T-helper 2 cell treated with Interferon-gamma antibody and Interleukin-4, amounts not matched to agents 5 μg/mL and 100 μg/mL, for 36 hours (primary cell): ENCODE data around the gene MSX2.
A peak's percentile ranks its signal among the peaks of the same experiment; 100 is the strongest.

Experiments
- DNase-seq: peaks from one replicate; pipeline ENCODE4 v3.0.0; 2021; ENCODE audit warnings: low spot score
- H3K27ac Mint-ChIP-seq: one replicate; pipeline ENCODE4 v1.8.0; 2021; ENCODE audit warnings: mild to moderate bottlenecking, mixed read lengths
- H3K27me3 Mint-ChIP-seq: one replicate; pipeline ENCODE4 v1.8.0; 2021; ENCODE audit warnings: low read depth, mixed read lengths
- H3K36me3 Mint-ChIP-seq: one replicate; pipeline ENCODE4 v1.8.0; 2021; ENCODE audit warnings: low read depth, mixed read lengths
- H3K4me1 Mint-ChIP-seq: one replicate; pipeline ENCODE4 v1.8.0; 2021; ENCODE audit warnings: low read depth, mixed read lengths
- H3K4me3 Mint-ChIP-seq: one replicate; pipeline ENCODE4 v1.8.0; 2022; ENCODE audit warnings: mild to moderate bottlenecking, moderate library complexity, mixed read lengths
- H3K9me3 Mint-ChIP-seq: one replicate; pipeline ENCODE4 v1.8.0; 2021; ENCODE audit warnings: mixed read lengths

MSX2 gene

DNA sequence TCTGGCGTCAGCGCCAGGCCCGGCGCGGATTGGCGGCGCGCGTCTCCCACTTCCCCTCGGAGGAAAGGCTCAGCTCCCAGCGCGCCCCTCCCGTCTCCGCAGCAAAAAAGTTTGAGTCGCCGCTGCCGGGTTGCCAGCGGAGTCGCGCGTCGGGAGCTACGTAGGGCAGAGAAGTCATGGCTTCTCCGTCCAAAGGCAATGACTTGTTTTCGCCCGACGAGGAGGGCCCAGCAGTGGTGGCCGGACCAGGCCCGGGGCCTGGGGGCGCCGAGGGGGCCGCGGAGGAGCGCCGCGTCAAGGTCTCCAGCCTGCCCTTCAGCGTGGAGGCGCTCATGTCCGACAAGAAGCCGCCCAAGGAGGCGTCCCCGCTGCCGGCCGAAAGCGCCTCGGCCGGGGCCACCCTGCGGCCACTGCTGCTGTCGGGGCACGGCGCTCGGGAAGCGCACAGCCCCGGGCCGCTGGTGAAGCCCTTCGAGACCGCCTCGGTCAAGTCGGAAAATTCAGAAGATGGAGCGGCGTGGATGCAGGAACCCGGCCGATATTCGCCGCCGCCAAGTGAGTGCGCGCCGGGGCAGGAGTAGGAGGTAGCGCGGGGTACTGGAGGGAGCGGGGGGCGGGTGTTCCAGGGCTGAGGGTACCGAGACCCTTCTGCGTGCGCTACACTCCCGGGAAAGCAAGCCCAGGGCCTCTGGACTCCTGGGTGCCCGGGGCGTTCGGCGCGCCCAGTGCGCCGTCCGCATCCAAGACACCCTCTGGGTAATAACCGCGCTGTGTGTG lies at the start of gene MSX2:
TSS of gene MSX2 (plus strand) at position 99 of the 777 bp plus-strand sequence. CDS start at position 177, 78 bp downstream.
- H3K27ac Mint-ChIP-seq, result peak within 1 kb of the TSS; percentile 76
- H3K36me3 Mint-ChIP-seq, result no peaks in the 10 kb centered on the region
- DNase-seq, result peak; percentile 4
- H3K9me3 Mint-ChIP-seq, result no peaks in the 10 kb centered on the region
- H3K27me3 Mint-ChIP-seq, result peaks cover 88% of the 10 kb centered on the region
- peaks cover 3% of the 10 kb centered on the region for H3K4me1 Mint-ChIP-seq
- peak within 1 kb of the TSS; percentile 42 for H3K4me3 Mint-ChIP-seq

DNA sequence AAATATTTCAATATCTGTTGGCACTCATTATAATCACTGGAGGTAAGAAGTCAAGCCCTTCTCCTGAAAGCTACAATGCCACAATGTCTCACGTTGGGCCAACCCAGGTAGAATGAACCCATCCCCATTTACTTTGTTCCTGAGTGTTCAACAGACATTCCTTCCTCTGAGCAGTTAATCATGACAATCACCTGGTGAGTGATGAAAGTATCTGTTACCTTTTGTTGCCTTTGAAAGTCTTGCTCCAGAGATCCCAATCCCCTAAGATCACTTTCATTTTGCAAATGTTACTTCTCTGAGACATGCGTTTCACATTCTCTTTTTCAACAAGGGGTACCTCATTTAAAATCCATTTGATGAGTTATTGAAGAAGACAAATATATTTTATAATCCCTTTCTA lies 49.3 kb upstream of the MSX2 start:
- no peaks in the 10 kb centered on the region for H3K4me1 Mint-ChIP-seq

GRCh38 chr5:174675916-174676315 lies 48.5 kb upstream of the MSX2 start:
- Mint-ChIP-seq H3K9me3 (no peaks in the 10 kb centered on the region), H3K27me3 (no peaks in the 10 kb centered on the region), H3K36me3 (no peaks in the 10 kb centered on the region), H3K4me1 (no peaks in the 10 kb centered on the region), H3K4me3 (no peak overlapping the region), H3K27ac (no peak overlapping the region)
- DNase-seq, result no peak

More for the DNA sequence above, 49.3 kb upstream of the MSX2 start:
- H3K9me3 Mint-ChIP-seq, result no peaks in the 10 kb centered on the region
- no peaks in the 10 kb centered on the region for H3K27me3 Mint-ChIP-seq
- H3K4me3 Mint-ChIP-seq, result no peak overlapping the region
- no peak overlapping the region for H3K27ac Mint-ChIP-seq
- H3K36me3 Mint-ChIP-seq, result no peaks in the 10 kb centered on the region
- no peak for DNase-seq

- DNase-seq, result no peak
- Mint-ChIP-seq H3K36me3 (no peaks in the 10 kb centered on the region), H3K9me3 (no peaks in the 10 kb centered on the region), H3K27me3 (no peaks in the 10 kb centered on the region), H3K4me3 (no peak overlapping the region), H3K27ac (no peak overlapping the region), H3K4me1 (no peaks in the 10 kb centered on the region)
Observed at GRCh38 chr5:174678107-174678506, 46.3 kb upstream of the MSX2 start.

DNA sequence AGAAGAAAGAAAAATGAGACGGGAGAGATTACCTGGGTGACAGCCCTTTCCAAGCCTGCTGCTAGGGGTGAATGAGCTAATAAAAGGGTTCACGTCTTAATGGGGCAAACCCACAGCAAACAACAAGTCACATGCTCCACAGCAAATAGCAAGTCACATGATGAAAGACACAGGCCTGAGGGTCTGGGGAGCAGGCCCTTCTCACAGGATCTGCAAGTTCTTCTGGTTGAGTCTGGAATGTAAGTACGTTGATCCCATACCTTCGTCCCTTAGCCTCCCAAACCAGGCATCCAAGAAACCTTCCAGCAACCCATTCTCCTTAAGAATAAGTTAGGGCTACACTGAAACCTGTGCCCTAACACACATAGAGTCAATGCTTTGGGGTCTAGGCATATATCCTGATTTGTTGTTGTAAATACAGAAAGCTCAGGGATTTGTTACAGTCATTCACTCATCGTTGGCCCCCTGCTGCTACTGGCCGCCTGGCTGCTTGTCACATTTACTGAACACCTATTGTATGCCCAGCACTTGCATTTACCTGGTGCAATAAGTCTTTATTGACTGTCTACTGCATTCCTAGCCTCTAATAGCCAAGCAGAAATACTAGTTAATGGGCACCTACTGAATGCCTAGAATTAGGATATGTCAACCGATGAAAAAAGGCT lies 43.3 kb upstream of the MSX2 start:
- H3K4me1 Mint-ChIP-seq, result no peaks in the 10 kb centered on the region
- H3K36me3 Mint-ChIP-seq, result no peaks in the 10 kb centered on the region
- H3K9me3 Mint-ChIP-seq, result peaks cover 4% of the 10 kb centered on the region
- no peak for DNase-seq
- no peaks in the 10 kb centered on the region for H3K27me3 Mint-ChIP-seq
- H3K4me3 Mint-ChIP-seq, result no peak overlapping the region
- H3K27ac Mint-ChIP-seq, result no peak overlapping the region

DNA sequence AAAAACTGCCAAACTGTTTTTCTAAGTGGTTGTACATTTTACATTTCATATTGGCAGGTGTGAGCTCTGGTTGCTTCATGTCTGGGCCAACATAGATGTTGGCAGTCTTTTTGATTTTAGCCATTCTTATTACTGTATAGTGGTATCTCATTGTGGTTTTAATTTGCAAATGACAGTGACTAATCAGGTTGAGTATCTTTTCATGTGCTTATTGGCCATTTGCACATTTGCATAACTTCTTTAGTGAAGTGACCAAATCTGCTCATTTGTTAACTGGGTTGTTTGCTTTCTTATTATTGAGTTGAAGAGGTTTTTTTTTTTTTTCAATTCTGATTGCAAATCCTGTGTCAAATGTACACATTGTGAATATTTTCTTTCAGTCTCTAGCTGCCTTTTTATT lies 36.9 kb upstream of the MSX2 start:
- no peaks in the 10 kb centered on the region for H3K4me1 Mint-ChIP-seq
- peaks cover 4% of the 10 kb centered on the region for H3K9me3 Mint-ChIP-seq
- no peak for DNase-seq
- H3K27ac Mint-ChIP-seq, result no peak overlapping the region
- H3K36me3 Mint-ChIP-seq, result no peaks in the 10 kb centered on the region
- H3K4me3 Mint-ChIP-seq, result no peak overlapping the region
- H3K27me3 Mint-ChIP-seq, result peaks cover 50% of the 10 kb centered on the region

DNA sequence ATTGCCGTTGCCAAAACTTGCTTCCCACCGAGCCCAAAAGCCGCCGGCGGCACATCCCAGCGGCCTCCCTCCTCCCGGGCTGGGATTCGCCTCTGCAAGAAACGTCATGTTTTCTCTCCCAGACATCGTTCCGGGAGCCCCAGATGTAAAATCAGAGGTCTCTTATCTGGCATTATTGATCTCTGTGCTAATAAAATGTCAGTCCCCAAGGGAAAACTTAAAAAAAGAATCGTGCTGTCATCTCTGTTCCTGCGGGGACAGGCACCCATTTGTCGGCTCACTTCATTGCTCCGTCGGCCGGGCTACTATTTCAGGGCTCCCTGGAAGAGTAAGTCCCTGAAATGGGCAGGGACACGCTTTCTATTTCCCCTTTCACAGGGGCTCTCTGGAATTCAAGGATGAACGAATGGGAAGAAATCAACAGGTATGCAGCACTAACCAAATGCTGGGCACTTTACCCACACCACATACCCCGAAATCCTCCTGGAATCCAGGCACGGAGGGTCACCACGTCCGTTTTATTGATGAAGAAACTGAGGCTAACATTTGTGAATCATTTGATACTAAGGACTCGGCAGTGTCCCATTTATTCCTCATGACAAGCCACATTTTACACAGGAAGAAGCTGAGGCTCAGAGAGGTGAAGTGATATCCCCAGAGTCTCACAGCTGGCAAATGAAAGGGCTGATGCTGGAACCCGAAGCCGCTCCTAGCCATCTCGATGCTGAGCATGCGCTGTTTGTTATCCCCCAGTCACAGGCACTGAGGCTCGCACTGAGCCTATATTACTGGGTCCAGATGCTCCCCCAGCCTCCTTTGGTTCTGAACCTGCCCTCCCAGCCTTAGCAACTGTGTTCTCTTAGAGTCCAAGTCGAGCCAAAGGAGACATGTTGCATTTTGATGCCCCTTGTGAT lies 35.7 kb upstream of the MSX2 start:
- H3K27me3 Mint-ChIP-seq, result peaks cover 62% of the 10 kb centered on the region
- no peak for DNase-seq
- no peaks in the 10 kb centered on the region for H3K36me3 Mint-ChIP-seq
- H3K9me3 Mint-ChIP-seq, result peaks cover 4% of the 10 kb centered on the region
- no peak overlapping the region for H3K4me3 Mint-ChIP-seq
- no peak overlapping the region for H3K27ac Mint-ChIP-seq
- H3K4me1 Mint-ChIP-seq, result no peaks in the 10 kb centered on the region

DNA sequence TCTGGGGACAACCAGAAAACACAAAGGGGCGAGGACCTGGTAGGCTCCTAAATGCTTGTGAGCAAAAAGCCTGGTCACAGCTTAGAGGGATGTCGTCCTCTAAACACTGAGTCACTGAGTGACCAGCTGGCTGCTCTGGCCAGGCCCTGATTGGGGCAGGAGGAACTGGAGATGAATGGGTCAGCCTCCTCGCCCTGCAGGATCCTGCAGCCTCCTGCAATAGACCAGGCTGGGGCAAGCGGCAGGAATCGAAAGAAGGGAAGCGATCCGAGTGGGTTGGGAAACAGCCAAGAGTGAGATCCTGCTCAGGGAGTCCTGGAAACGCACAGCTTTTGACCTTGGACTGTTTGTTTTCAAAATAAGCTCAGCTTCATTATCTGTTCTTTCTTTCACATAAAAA lies 34.1 kb upstream of the MSX2 start:
- Mint-ChIP-seq H3K27ac (no peak overlapping the region), H3K36me3 (no peaks in the 10 kb centered on the region), H3K27me3 (peaks cover 72% of the 10 kb centered on the region)

GRCh38 chr5:174692381-174692780 lies 32.0 kb upstream of the MSX2 start:
- H3K9me3 Mint-ChIP-seq, result no peaks in the 10 kb centered on the region
- H3K36me3 Mint-ChIP-seq, result no peaks in the 10 kb centered on the region
- H3K27ac Mint-ChIP-seq, result no peak overlapping the region
- no peak for DNase-seq
- no peaks in the 10 kb centered on the region for H3K4me1 Mint-ChIP-seq
- peaks cover 75% of the 10 kb centered on the region for H3K27me3 Mint-ChIP-seq
- no peak overlapping the region for H3K4me3 Mint-ChIP-seq

More for the DNA sequence above, 34.1 kb upstream of the MSX2 start:
- Mint-ChIP-seq H3K4me3 (no peak overlapping the region), H3K9me3 (no peaks in the 10 kb centered on the region), H3K4me1 (no peaks in the 10 kb centered on the region)
- no peak for DNase-seq

- no peak overlapping the region for H3K4me3 Mint-ChIP-seq
- no peaks in the 10 kb centered on the region for H3K4me1 Mint-ChIP-seq
- no peaks in the 10 kb centered on the region for H3K36me3 Mint-ChIP-seq
- H3K9me3 Mint-ChIP-seq, result no peaks in the 10 kb centered on the region
- H3K27me3 Mint-ChIP-seq, result peaks cover 69% of the 10 kb centered on the region
- DNase-seq, result no peak
- H3K27ac Mint-ChIP-seq, result no peak overlapping the region
Observed at GRCh38 chr5:174692982-174693422, 31.4 kb upstream of the MSX2 start.

GRCh38 chr5:174693697-174694385 lies 30.5 kb upstream of the MSX2 start:
- no peaks in the 10 kb centered on the region for H3K9me3 Mint-ChIP-seq
- no peak for DNase-seq
- H3K27ac Mint-ChIP-seq, result no peak overlapping the region
- H3K4me3 Mint-ChIP-seq, result no peak overlapping the region
- peaks cover 61% of the 10 kb centered on the region for H3K27me3 Mint-ChIP-seq
- no peaks in the 10 kb centered on the region for H3K36me3 Mint-ChIP-seq
- no peaks in the 10 kb centered on the region for H3K4me1 Mint-ChIP-seq

- Mint-ChIP-seq H3K36me3 (no peaks in the 10 kb centered on the region), H3K27ac (no peak overlapping the region), H3K4me1 (no peaks in the 10 kb centered on the region), H3K9me3 (no peaks in the 10 kb centered on the region), H3K4me3 (no peak overlapping the region), H3K27me3 (peaks cover 54% of the 10 kb centered on the region)
- DNase-seq, result no peak
Observed at GRCh38 chr5:174694611-174695010, 29.8 kb upstream of the MSX2 start.

GRCh38 chr5:174698156-174698555 lies 26.2 kb upstream of the MSX2 start:
- Mint-ChIP-seq H3K4me1 (no peaks in the 10 kb centered on the region), H3K27ac (no peak overlapping the region), H3K36me3 (no peaks in the 10 kb centered on the region), H3K4me3 (no peak overlapping the region), H3K27me3 (peaks cover 23% of the 10 kb centered on the region), H3K9me3 (no peaks in the 10 kb centered on the region)
- no peak for DNase-seq
